Activated B cell treated with CpG ODN at 0.5 μM for 24 hours (primary cell): ENCODE results near the gene ZNF805. TPM values are rescaled to one million over a fixed set of nuclear protein-coding genes. Genes with fewer than 3 reads are reported as not detected.
A peak's percentile ranks its signal among the peaks of the same experiment; 100 is the strongest.
"Not testable (repeated sequence)": the region's sequence is repeated elsewhere in the genome, so short reads cannot be mapped to it uniquely, and the experiment has no call there.

Experiments used
- ATAC-seq: fragments of 200-7000 bp; cut with Tn5 transposase; one replicate; pipeline ENCODE4 v1.10.0; 2021; ENCODE audit warnings: low read depth, mild to moderate bottlenecking, moderate library complexity
- CTCF ChIA-PET: fragments of 350-600 bp; sonication (Branson Sonifier 250); formaldehyde crosslinking; loops from one replicate; lab custom pipeline; 2021; ENCODE audit warnings: antibody characterized with exemption; lab: Charles Lee
- POLR2A ChIA-PET: fragments of 350-600 bp; sonication (Branson Sonifier 250); formaldehyde crosslinking; loops from one replicate; lab custom pipeline; 2021; ENCODE audit warnings: antibody characterized with exemption; lab: Charles Lee
- DNase-seq: peaks from one replicate; pipeline ENCODE4 v3.0.0; 2022
- H3K27ac Mint-ChIP-seq: one replicate; pipeline ENCODE4 v1.8.0; 2020; ENCODE audit warnings: mixed read lengths
- H3K27me3 Mint-ChIP-seq: one replicate; pipeline ENCODE4 v1.8.0; 2021; ENCODE audit warnings: mixed read lengths
- H3K36me3 Mint-ChIP-seq: one replicate; pipeline ENCODE4 v1.8.0; 2021; ENCODE audit warnings: low read depth, mixed read lengths
- H3K4me1 Mint-ChIP-seq: one replicate; pipeline ENCODE4 v1.8.0; 2021; ENCODE audit warnings: mixed read lengths
- H3K4me3 Mint-ChIP-seq: one replicate; pipeline ENCODE4 v1.8.0; 2020; ENCODE audit warnings: mild to moderate bottlenecking, mixed read lengths
- H3K9me3 Mint-ChIP-seq: one replicate; pipeline ENCODE4 v1.8.0; 2020; ENCODE audit warnings: mixed read lengths
- CTCF ChIP-seq: fragments of 200-600 bp; IDR thresholded peaks from one replicate; pipeline ENCODE4 v1.8.0; 2022; ENCODE audit warnings: antibody characterized with exemption, mild to moderate bottlenecking
- intact Hi-C: fragments of 100-400 bp; cut with micrococcal nuclease; formaldehyde crosslinking; loops from one replicate; pipeline ENCODE4 v1.15.1; 2024
- total RNA-seq: library from RNA; stranded (reverse); gene quantifications from 2 replicates; pipeline ENCODE4 v1.2.3, GENCODE V29; 2022

Gene ZNF805
- total RNA-seq, 1 donor from 2014 or later, result 25.9 TPM

DNA sequence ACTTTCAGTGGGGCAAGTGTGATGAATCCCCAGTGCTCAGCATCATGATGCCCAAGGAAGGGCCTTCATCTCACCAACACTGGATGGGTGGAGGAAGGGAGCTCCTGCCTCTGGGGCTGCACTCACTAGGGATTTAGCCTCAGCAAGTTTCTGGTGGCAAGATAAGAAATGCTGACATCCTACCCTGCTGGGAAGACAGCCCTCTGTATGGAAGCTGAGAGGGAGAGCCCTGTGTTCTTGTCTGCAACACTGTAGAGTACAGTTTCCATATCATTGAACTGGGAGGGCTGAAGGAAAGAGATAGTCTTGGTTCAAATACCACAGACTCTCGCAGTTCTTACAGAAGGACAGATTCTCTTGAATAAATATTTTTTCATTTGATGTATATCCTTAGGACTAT, 32.6 kb downstream of the ZNF805 start:
- peaks cover 57% of the 10 kb centered on the region for H3K4me1 Mint-ChIP-seq
- H3K36me3 Mint-ChIP-seq, result peaks cover 34% of the 10 kb centered on the region
- no peaks in the 10 kb centered on the region for H3K27me3 Mint-ChIP-seq

GRCh38 chr19:57276430-57276829, 36.0 kb downstream of the ZNF805 start:
- Mint-ChIP-seq H3K27me3 (no peaks in the 10 kb centered on the region), H3K27ac (no peak overlapping the region), H3K4me3 (no peak overlapping the region), H3K9me3 (no peaks in the 10 kb centered on the region), H3K4me1 (peaks cover 39% of the 10 kb centered on the region), H3K36me3 (peaks cover 28% of the 10 kb centered on the region)
- ATAC-seq (no peak), DNase-seq (no peak)
- ChIA-PET POLR2A (interaction anchor here (1.2 to 1.6 kb wide), 2 partner anchors 9 to 36 kb away, joined by 3 to 6 read pairs; partner anchors contain the start of gene ZNF805), CTCF (no interaction called here)
- TF ChIP-seq CTCF, result no peak
- intact Hi-C loops, result no loop called here

More for the DNA sequence above, 32.6 kb downstream of the ZNF805 start:
- POLR2A ChIA-PET, result interaction anchor here (0.7 to 2.3 kb wide), 5 partner anchors 8 to 32 kb away, joined by 3 to 11 read pairs (median 6); partner anchors contain the start of gene ZNF805
- no peak for DNase-seq
- Mint-ChIP-seq H3K9me3 (no peaks in the 10 kb centered on the region), H3K4me3 (no peak overlapping the region), H3K27ac (peak overlapping the region; percentile 50)
- TF ChIP-seq CTCF, result no peak
- ATAC-seq, result no peak
- CTCF ChIA-PET, result no interaction called here
- intact Hi-C loops, result no loop called here

- H3K27me3 Mint-ChIP-seq, ATAC-seq, DNase-seq, H3K9me3 Mint-ChIP-seq, H3K4me3 Mint-ChIP-seq, intact Hi-C loops, CTCF ChIA-PET: not testable (repeated sequence)
- peaks cover 32% of the 10 kb centered on the region for H3K36me3 Mint-ChIP-seq
- POLR2A ChIA-PET, result interaction anchor here (1.1 to 1.4 kb wide), 3 partner anchors 9 to 84 kb away, joined by 4 to 12 read pairs (median 5); no protein-coding TSS in a partner anchor
- H3K27ac Mint-ChIP-seq, result peak overlapping the region; percentile 53
- peaks cover 44% of the 10 kb centered on the region for H3K4me1 Mint-ChIP-seq
These were observed 38.0 kb downstream of the ZNF805 start for GRCh38 chr19:57278481-57278880.

- Mint-ChIP-seq H3K4me1 (peaks cover 44% of the 10 kb centered on the region), H3K4me3 (no peak overlapping the region), H3K36me3 (peaks cover 38% of the 10 kb centered on the region), H3K27ac (no peak overlapping the region), H3K27me3 (no peaks in the 10 kb centered on the region), H3K9me3 (no peaks in the 10 kb centered on the region)
- DNase-seq (peak; percentile 62), ATAC-seq (peak; percentile 72)
- intact Hi-C loops, result loop anchor here (1.0 to 5.0 kb wide), 11 partner anchors 9 to 1137 kb away; partner anchors contain the start of genes TRAPPC2B, ZIK1, ZNF264 and ZNF304
- ChIA-PET CTCF (no interaction called here), POLR2A (interaction anchor here (0.6 to 1.4 kb wide), 10 partner anchors 8 to 1123 kb away, joined by 3 to 12 read pairs (median 5); partner anchors contain the start of genes ZNF548 and ZNF805)
- no peak for TF ChIP-seq CTCF
These were observed 39.2 kb downstream of the ZNF805 start for GRCh38 chr19:57279418-57280164.

GRCh38 chr19:57280165-57280961, 39.9 kb downstream of the ZNF805 start, which contains the start of gene ZNF460:
Gene ZNF460 (plus strand): TSS chr19:57280485. CDS start chr19:57280807, 322 bp downstream.
- DNase-seq (peak; percentile 96), ATAC-seq (peak; percentile 85)
- H3K36me3 Mint-ChIP-seq, result peaks cover 42% of the 10 kb centered on the region
- CTCF ChIA-PET, result no interaction called here
- no peaks in the 10 kb centered on the region for H3K27me3 Mint-ChIP-seq
- no peaks in the 10 kb centered on the region for H3K9me3 Mint-ChIP-seq
- no peak for TF ChIP-seq CTCF
- H3K27ac Mint-ChIP-seq, result no peak within 1 kb of the TSS
- POLR2A ChIA-PET, result interaction anchor here (0.6 to 1.3 kb wide), 8 partner anchors 8 to 1122 kb away, joined by 3 to 12 read pairs (median 8); partner anchors contain the start of genes ZNF548 and ZNF805
- peaks cover 47% of the 10 kb centered on the region for H3K4me1 Mint-ChIP-seq
- H3K4me3 Mint-ChIP-seq, result no peak within 1 kb of the TSS
- intact Hi-C loops, result loop anchor here (1.0 to 5.0 kb wide), 10 partner anchors 10 to 1138 kb away; partner anchors contain the start of genes TRAPPC2B, ZNF264, ZNF304 and ZNF444
